ENCODE measurements around the gene PBX3.

The PBX3 gene

GRCh38 chr9:125766468-125767221 lies 19.5 kb downstream of the PBX3 start:
- DNase-seq = no peak
- TF ChIP-seq, protein P1, sequence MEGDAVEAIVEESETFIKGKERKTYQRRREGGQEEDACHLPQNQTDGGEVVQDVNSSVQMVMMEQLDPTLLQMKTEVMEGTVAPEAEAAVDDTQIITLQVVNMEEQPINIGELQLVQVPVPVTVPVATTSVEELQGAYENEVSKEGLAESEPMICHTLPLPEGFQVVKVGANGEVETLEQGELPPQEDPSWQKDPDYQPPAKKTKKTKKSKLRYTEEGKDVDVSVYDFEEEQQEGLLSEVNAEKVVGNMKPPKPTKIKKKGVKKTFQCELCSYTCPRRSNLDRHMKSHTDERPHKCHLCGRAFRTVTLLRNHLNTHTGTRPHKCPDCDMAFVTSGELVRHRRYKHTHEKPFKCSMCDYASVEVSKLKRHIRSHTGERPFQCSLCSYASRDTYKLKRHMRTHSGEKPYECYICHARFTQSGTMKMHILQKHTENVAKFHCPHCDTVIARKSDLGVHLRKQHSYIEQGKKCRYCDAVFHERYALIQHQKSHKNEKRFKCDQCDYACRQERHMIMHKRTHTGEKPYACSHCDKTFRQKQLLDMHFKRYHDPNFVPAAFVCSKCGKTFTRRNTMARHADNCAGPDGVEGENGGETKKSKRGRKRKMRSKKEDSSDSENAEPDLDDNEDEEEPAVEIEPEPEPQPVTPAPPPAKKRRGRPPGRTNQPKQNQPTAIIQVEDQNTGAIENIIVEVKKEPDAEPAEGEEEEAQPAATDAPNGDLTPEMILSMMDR (IDR thresholded peaks at IDR 0.05) = no peak
- H3K27ac ChIP-seq = no peak overlapping the region
- H3K4me1 ChIP-seq = peaks cover 0 to 6% (median 0%) of the 10 kb centered on the region in 4 donors
- H3K36me3 ChIP-seq = no peaks in the 10 kb centered on the region
- no peaks in the 10 kb centered on the region for H3K27me3 ChIP-seq
- no peaks in the 10 kb centered on the region for H3K9me3 ChIP-seq
- intact Hi-C loops (cut with DNase I; ENCODE audit: low total_unique reads) = no loop called here
- H3K4me3 ChIP-seq = no peak overlapping the region

DNA sequence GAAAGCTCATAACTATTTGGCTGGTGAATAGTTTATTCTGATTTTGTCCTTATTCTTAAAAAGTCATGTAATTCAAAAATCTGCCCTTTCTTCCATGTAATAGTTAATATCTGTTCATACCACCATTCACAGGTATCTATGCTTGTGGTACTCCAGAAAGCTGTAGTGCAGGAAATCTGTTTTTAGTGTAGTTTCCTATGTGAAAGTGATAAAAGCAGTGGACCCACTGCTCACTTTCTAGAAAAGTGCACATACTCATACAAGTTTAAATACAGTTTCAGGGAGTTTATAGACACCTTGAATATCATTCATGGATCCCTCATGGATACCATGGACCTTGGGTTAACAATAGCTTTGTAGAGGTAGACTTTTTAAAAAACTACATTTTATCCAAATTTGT lies 20.2 kb downstream of the PBX3 start:
- TF ChIP-seq, protein P1 (IDR thresholded peaks at IDR 0.05) = no peak
- no peak overlapping the region for H3K4me3 ChIP-seq
- H3K9me3 ChIP-seq = no peaks in the 10 kb centered on the region
- H3K27me3 ChIP-seq = no peaks in the 10 kb centered on the region
- intact Hi-C loops (cut with DNase I; ENCODE audit: low total_unique reads) = no loop called here
- H3K36me3 ChIP-seq = no peaks in the 10 kb centered on the region
- no peak overlapping the region for H3K27ac ChIP-seq
- peaks cover 0 to 6% (median 0%) of the 10 kb centered on the region in 4 donors for H3K4me1 ChIP-seq
- no peak for DNase-seq

- DNase-seq = no peak
- Histone ChIP-seq H3K9me3 (no peaks in the 10 kb centered on the region), H3K27ac (no peak overlapping the region), H3K4me1 (peaks cover 0 to 6% (median 0%) of the 10 kb centered on the region in 4 donors), H3K27me3 (no peaks in the 10 kb centered on the region), H3K4me3 (no peak overlapping the region), H3K36me3 (no peaks in the 10 kb centered on the region)
- TF ChIP-seq, protein P1 (IDR thresholded peaks at IDR 0.05) = no peak
- intact Hi-C loops (cut with DNase I; ENCODE audit: low total_unique reads) = no loop called here
Measured at GRCh38 chr9:125768803-125769202, 21.6 kb downstream of the PBX3 start.

GRCh38 chr9:125771037-125771436 lies 23.9 kb downstream of the PBX3 start:
- DNase-seq = no peak
- Histone ChIP-seq H3K9me3 (peaks cover 0 to 6% (median 4%) of the 10 kb centered on the region in 3 donors), H3K27ac (no peak overlapping the region), H3K36me3 (peaks cover 0 to 4% (median 0%) of the 10 kb centered on the region in 3 donors), H3K4me3 (no peak overlapping the region), H3K27me3 (no peaks in the 10 kb centered on the region), H3K4me1 (peaks cover 0 to 6% (median 0%) of the 10 kb centered on the region in 4 donors)
- TF ChIP-seq, protein P1 (IDR thresholded peaks at IDR 0.05) = no peak
- intact Hi-C loops (cut with DNase I; ENCODE audit: low total_unique reads) = no loop called here

- peaks cover 0 to 6% (median 0%) of the 10 kb centered on the region in 3 donors for H3K36me3 ChIP-seq
- intact Hi-C loops (cut with DNase I; ENCODE audit: low total_unique reads) = no loop called here
- H3K4me1 ChIP-seq = peaks cover 0 to 6% (median 0%) of the 10 kb centered on the region in 4 donors
- no peak for DNase-seq
- peaks cover 0 to 6% (median 4%) of the 10 kb centered on the region in 3 donors for H3K9me3 ChIP-seq
- TF ChIP-seq, protein P1 (IDR thresholded peaks at IDR 0.05) = no peak
- H3K27ac ChIP-seq = no peak overlapping the region
- no peak overlapping the region for H3K4me3 ChIP-seq
- H3K27me3 ChIP-seq = no peaks in the 10 kb centered on the region
Measured at GRCh38 chr9:125772740-125773139, 25.6 kb downstream of the PBX3 start.
